C4-2B (cell line): ENCODE data around the gene ADAMTSL1.
A peak's percentile ranks its signal among the peaks of the same experiment; 100 is the strongest.

Experiments used
- H3K27ac ChIP-seq: fragments of 450-650 bp; 2 replicates; pipeline ENCODE4 v1.5.1; 2017
- ZFX ChIP-seq: fragments of 450-650 bp; IDR thresholded peaks from 2 replicates; pipeline ENCODE4 v1.6.1; 2017
- TF ChIP-seq, protein P1 (sequence below): fragments of 450-650 bp; conservative IDR thresholded peaks from 2 replicates; pipeline ENCODE4 v1.5.1; 2017; ENCODE audit warnings: mild to moderate bottlenecking

ADAMTSL1 gene

DNA sequence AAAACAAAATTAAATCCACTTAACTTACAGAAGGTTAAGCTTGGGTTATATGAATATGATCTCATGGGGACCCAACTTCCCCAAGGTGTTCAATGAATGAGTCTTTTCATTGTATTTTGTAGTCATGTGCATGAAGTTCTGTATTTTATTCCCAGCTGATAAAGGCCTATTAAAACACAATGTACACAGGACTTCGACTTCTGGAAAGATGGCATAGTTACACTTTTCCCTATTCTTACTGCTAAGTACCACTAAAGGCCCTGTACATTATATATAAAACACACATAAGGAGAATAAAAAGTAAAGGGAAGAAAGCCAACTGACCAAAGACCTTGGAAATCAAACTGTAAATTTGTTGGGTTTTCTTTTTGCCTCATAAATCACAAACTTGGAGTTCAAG, 336.6 kb downstream of the ADAMTSL1 start:
- H3K27ac ChIP-seq: no peak overlapping the region
- no peak for TF ChIP-seq ZFX

GRCh38 chr9:18811171-18811570, 337.2 kb downstream of the ADAMTSL1 start:
- no peak overlapping the region for H3K27ac ChIP-seq
- TF ChIP-seq, protein P1, sequence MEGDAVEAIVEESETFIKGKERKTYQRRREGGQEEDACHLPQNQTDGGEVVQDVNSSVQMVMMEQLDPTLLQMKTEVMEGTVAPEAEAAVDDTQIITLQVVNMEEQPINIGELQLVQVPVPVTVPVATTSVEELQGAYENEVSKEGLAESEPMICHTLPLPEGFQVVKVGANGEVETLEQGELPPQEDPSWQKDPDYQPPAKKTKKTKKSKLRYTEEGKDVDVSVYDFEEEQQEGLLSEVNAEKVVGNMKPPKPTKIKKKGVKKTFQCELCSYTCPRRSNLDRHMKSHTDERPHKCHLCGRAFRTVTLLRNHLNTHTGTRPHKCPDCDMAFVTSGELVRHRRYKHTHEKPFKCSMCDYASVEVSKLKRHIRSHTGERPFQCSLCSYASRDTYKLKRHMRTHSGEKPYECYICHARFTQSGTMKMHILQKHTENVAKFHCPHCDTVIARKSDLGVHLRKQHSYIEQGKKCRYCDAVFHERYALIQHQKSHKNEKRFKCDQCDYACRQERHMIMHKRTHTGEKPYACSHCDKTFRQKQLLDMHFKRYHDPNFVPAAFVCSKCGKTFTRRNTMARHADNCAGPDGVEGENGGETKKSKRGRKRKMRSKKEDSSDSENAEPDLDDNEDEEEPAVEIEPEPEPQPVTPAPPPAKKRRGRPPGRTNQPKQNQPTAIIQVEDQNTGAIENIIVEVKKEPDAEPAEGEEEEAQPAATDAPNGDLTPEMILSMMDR: no peak
- no peak for TF ChIP-seq ZFX

- TF ChIP-seq, protein P1: no peak
- no peak for TF ChIP-seq ZFX
- no peak overlapping the region for H3K27ac ChIP-seq
Measured at GRCh38 chr9:18819418-18819817, 345.5 kb downstream of the ADAMTSL1 start.

DNA sequence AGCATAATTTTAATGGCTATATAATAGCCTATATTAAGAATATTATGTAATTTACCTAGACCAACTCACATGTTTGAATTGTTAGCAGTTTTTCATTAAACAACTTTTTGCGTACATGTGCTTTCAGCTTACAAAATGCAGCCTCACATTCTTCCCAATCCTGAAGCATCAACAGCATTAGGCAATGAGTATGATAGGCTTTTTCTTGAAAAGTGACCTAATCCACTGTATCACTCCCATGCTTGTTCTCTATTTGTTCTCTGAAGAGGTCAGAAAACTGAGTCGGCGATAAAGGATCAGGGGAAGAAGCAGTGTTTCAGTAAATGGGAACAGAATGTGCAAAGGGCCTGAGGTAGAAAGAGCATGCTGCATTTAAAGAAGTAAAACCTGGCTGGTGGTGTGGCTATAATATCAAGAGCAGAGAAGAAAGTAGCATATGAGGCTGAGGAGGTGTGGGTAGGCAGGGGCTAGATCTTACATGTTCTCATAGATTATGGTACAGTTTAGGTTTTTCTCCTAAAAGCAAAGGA, 346.7 kb downstream of the ADAMTSL1 start:
- H3K27ac ChIP-seq: no peak overlapping the region
- TF ChIP-seq ZFX: no peak
- TF ChIP-seq, protein P1: no peak

DNA sequence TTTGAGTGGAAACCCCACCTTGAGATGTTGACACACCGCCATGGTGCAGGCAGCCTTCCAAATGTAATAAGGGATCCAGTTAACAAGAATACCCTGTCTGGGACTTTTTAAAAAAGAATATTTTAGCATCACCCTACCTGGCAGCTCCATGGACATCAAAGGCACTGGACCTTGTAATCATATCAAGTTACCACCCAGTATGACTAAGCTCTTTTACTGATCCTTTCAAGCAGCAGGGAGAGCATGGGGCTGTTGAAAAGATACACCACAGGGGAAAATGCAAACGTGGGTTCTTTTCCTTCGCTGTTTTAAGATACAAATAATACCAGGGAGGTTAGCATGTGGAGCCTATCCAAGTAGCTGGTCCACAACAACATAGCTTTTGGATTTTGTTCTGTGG, 347.8 kb downstream of the ADAMTSL1 start:
- no peak overlapping the region for H3K27ac ChIP-seq
- TF ChIP-seq, protein P1: no peak
- TF ChIP-seq ZFX: no peak

GRCh38 chr9:18822850-18823249, 348.9 kb downstream of the ADAMTSL1 start:
- H3K27ac ChIP-seq: no peak overlapping the region

DNA sequence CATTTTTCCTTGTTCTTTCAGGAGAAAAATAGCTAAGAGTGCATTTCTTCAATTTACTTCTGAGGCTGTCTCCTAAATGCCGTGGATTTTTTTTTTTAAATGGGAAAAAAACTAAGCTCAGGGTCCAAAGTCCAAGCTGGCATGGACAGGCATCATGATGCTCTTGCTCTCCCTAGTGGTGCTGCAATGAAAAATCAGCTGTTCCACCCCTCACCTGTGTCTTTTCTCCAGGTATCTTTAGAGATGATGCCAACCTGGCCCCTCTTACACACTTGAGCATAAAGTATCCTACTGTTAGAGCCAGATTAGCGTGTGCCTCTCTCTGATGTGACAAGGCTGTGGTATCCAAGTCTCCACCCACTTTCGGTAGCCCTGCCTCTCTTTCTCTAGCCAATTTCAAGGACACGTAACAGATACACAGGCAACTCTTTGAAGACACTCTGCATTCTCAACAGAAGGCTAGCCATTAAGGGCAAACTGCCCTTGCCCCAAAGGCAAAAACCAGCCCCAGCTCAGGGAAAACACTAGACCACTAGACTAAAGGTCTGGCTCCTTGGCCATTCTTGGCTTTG, 350.2 kb downstream of the ADAMTSL1 start:
- TF ChIP-seq, protein P1: peak; percentile 67
- no peak for TF ChIP-seq ZFX
- H3K27ac ChIP-seq: no peak overlapping the region

More at GRCh38 chr9:18822850-18823249, 348.9 kb downstream of the ADAMTSL1 start:
- no peak for TF ChIP-seq ZFX
- TF ChIP-seq, protein P1: no peak

- H3K27ac ChIP-seq: peak overlapping the region; percentile 22; the same call in 1 of the 2 replicates
- TF ChIP-seq ZFX: no peak
- TF ChIP-seq, protein P1: no peak
Measured at GRCh38 chr9:18825656-18826170, 351.8 kb downstream of the ADAMTSL1 start.
